DMS79 treated with DMSO at 0.1 percent for 48 hours (cell line): Measurements from ENCODE around the gene ZMIZ1.

Experiments
- DNase-seq: peaks from one replicate; lab custom pipeline; 2025; lab: John Stamatoyannopoulos, UW

Gene ZMIZ1

GRCh38 chr10:79150444-79150754, 81.6 kb downstream of the ZMIZ1 start:
- DNase-seq = no peak

GRCh38 chr10:79152423-79152817, 83.7 kb downstream of the ZMIZ1 start:
- DNase-seq = no peak

GRCh38 chr10:79153745-79154144, 85.0 kb downstream of the ZMIZ1 start:
- no peak for DNase-seq

- no peak for DNase-seq
Observed at GRCh38 chr10:79155301-79156081, 86.7 kb downstream of the ZMIZ1 start.

GRCh38 chr10:79156334-79157274, 87.8 kb downstream of the ZMIZ1 start:
- DNase-seq = no peak

- no peak for DNase-seq
Observed at GRCh38 chr10:79158004-79158340, 89.2 kb downstream of the ZMIZ1 start.

GRCh38 chr10:79158402-79159097, 89.8 kb downstream of the ZMIZ1 start:
- no peak for DNase-seq

- no peak for DNase-seq
Observed at GRCh38 chr10:79159141-79159651, 90.4 kb downstream of the ZMIZ1 start.

GRCh38 chr10:79159785-79160184, 91.0 kb downstream of the ZMIZ1 start:
- no peak for DNase-seq

- DNase-seq = no peak
Observed at GRCh38 chr10:79160191-79160590, 91.4 kb downstream of the ZMIZ1 start.

- DNase-seq = no peak
Observed at GRCh38 chr10:79161557-79161956, 92.8 kb downstream of the ZMIZ1 start.

GRCh38 chr10:79162022-79162421, 93.3 kb downstream of the ZMIZ1 start:
- DNase-seq = no peak

GRCh38 chr10:79162861-79163665, 94.3 kb downstream of the ZMIZ1 start:
- no peak for DNase-seq

GRCh38 chr10:79163666-79163975, 94.9 kb downstream of the ZMIZ1 start:
- DNase-seq = no peak

GRCh38 chr10:79164075-79164474, 95.3 kb downstream of the ZMIZ1 start:
- no peak for DNase-seq

- DNase-seq = no peak
Observed at GRCh38 chr10:79165070-79165778, 96.5 kb downstream of the ZMIZ1 start.

- no peak for DNase-seq
Observed at GRCh38 chr10:79166312-79166721, 97.6 kb downstream of the ZMIZ1 start.

- DNase-seq = no peak
Observed at GRCh38 chr10:79166741-79167140, 98.0 kb downstream of the ZMIZ1 start.

- no peak for DNase-seq
Observed at GRCh38 chr10:79167537-79167936, 98.8 kb downstream of the ZMIZ1 start.

- peak; percentile 5 for DNase-seq
Observed at GRCh38 chr10:79168210-79168609, 99.4 kb downstream of the ZMIZ1 start.

- no peak for DNase-seq
Observed at GRCh38 chr10:79170226-79170752, 101.5 kb downstream of the ZMIZ1 start.
